ENCODE measurements around the gene ABCA2.

The ABCA2 gene

DNA sequence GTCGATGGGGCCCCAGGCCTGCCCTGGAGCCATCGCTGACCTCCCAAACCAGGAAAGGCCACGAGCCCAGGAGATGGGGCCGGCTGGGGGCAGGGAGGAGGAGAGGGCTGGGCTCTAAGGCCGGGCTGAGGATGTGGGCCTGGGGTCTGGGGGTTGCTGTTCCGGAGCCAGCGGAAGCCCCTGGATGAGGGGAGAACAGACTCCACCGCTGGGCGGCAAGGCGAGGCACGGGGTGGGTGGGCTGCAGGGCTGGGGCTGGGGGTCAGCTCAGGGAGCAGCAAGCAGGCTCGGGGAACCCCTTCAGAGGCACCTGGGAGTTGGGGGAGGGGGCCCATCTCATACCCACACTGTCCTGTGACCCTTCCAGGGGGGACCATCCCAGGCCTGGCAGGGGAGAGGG, 64.3 kb downstream of the ABCA2 start:
- no peak for DNase-seq (ENCODE audit: low spot score)
- TF ChIP-seq, protein P1, sequence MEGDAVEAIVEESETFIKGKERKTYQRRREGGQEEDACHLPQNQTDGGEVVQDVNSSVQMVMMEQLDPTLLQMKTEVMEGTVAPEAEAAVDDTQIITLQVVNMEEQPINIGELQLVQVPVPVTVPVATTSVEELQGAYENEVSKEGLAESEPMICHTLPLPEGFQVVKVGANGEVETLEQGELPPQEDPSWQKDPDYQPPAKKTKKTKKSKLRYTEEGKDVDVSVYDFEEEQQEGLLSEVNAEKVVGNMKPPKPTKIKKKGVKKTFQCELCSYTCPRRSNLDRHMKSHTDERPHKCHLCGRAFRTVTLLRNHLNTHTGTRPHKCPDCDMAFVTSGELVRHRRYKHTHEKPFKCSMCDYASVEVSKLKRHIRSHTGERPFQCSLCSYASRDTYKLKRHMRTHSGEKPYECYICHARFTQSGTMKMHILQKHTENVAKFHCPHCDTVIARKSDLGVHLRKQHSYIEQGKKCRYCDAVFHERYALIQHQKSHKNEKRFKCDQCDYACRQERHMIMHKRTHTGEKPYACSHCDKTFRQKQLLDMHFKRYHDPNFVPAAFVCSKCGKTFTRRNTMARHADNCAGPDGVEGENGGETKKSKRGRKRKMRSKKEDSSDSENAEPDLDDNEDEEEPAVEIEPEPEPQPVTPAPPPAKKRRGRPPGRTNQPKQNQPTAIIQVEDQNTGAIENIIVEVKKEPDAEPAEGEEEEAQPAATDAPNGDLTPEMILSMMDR (IDR thresholded peaks at IDR 0.05; ENCODE audit: extremely low read depth, missing control alignments) = no peak

DNA sequence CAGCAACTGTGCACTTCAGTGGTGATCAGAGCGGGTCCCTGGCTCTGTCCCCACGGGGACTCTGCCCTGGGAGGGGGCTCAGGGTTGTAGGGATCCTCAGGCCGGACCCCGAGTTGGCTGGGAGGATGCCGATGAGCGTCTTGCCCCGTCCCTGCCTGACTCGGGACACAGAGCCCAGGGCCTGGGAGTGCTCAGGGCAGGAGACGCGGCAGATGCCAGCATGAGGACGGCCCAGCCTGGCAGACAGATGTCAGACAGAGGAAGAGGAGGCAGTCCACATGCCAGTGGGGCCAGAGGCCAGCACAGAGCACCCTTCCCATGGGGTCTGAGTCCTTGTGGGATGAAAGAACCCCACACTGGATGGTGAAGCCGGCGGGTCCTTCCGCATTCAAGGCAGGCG, 64.7 kb downstream of the ABCA2 start:
- no peak for DNase-seq (ENCODE audit: low spot score)
- TF ChIP-seq, protein P1 (IDR thresholded peaks at IDR 0.05; ENCODE audit: extremely low read depth, missing control alignments) = no peak

DNA sequence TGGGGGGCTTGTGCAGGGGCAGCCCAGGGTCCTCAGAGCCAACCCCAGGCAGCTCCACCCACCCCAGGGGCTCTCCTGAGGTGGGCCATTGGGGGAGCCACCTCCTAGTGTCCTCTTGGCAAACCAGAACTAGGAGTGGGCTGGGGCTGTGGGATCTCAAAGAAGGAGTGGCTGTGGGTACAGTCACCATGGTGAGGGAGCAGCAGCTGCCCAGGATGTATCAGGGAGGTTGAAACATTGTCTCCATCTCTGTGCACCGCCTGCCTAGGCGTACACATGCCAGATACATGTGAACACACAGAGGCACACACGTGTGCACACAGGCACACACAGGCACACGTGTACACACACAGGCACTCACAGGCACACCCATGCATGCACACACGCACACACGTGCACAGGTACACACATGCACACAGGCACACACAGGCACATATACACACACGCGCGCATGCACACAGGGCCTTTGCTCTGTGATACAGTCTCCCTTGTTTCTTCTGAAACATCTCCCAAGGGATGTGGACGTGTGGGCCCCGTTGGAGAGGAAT, 65.3 kb downstream of the ABCA2 start:
- DNase-seq (ENCODE audit: low spot score) = no peak
- TF ChIP-seq, protein P1 (IDR thresholded peaks at IDR 0.05; ENCODE audit: extremely low read depth, missing control alignments) = no peak

DNA sequence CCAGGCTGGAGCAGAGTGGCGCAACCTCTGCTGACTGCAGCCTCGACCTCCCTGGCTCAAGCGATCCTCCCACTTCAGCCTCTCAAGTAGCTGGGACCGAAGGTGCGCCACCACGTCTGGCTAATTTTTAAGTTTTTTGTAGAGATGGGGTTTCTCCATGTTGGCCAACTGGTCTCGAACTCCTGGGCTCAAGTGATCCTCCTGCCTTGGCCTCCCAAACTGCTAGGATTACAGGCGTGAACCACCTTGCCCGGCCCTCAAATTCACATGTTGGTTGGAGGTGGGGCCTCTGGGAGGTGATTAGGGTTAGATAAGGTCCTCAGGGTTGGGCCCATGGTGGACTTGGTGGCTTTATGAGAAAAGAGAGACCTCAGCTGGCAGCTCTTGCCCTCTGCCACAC, 65.9 kb downstream of the ABCA2 start:
- TF ChIP-seq, protein P1 (IDR thresholded peaks at IDR 0.05; ENCODE audit: extremely low read depth, missing control alignments) = no peak
- no peak for DNase-seq (ENCODE audit: low spot score)

DNA sequence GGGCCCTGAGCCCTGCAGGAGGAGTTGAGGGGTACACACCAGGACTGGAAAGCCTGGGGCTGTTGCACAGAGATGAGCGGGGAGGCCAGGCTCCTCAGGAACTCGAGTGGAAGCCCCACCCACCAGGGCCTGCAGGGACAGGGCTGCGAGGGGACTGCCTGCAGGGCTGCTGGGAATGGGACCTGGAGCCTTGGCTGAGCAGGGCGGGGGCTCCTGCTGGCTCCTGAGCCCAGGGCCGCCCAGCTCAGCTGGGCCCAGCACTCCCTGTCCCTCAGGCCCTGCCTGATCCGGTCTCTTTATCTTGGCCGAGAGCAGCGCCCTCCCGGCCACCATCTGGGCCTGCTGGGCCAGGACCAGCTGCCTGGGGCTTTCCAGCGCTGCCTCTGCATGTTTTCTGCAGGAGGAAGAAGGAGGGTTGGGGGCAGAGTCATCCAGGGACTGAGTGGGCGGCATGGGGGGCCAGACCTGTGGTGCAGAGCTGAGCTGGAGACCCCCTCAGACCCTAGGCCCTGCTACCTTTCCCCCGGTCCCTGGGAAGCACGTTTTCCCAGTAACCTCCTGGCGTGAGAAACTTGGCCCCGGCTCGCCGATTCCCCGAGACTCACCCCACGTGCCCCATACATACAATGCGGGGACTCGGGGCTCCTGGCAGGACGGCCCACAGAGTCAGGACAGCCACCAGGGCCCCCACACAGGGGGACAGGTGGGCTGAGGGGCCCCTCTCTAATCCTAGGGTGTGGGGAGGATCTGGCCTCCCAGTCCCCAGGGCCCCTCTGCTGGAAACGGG, 66.6 kb downstream of the ABCA2 start:
- TF ChIP-seq, protein P1 (IDR thresholded peaks at IDR 0.05; ENCODE audit: extremely low read depth, missing control alignments) = no peak
- DNase-seq (ENCODE audit: low spot score) = no peak

DNA sequence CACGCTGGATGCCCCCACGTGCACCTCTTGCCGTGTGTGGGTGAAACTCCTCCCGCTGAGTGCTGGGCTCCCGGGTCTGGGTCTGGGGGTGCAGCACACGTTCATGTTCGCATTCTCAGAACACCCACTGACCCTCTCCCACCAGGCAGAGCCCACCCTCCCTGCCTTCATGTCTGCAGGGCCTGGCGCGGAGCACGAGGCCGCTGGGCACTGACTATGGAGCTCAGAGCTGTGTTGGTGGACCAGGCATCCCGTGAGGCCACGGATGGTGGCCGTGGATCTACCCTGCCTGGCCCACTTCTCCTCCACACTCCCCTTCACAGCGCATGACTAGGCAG, 67.1 kb downstream of the ABCA2 start:
- TF ChIP-seq, protein P1 (IDR thresholded peaks at IDR 0.05; ENCODE audit: extremely low read depth, missing control alignments) = no peak
- DNase-seq (ENCODE audit: low spot score) = no peak

DNA sequence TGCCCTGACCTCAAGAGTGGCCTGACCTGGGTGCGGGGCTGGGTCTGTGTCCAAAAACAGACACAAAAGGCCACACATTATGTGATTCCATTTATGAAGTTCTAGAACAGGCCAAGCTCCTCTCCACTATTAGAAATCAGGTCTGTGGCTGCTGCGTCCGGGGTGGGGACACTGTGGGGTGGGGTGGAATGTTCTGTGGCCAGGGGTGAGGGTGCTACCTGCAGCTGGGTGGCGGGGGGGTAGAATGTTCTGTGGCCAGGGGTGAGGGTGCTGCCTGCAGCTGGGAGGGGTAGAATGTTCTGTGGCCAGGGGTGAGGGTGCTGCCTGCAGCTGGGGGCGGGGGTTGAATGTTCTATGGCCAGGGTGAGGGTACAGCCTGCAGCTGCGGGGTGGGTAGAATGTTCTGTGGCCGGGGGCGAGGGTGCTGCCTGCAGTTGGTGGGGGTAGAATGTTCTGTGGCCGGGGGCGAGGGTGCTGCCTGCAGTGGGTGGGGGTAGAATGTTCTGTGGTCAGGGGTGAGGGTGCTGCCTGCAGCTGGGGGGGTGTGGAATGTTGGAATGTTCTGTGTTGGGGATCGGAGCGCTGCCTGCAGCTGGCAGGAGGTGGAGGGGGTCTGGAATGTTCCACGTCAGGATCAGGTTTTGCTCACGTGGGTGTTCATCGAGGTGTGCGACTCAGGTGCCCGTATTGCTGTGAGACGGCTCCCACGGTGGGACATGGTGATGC, 67.7 kb downstream of the ABCA2 start:
- DNase-seq (ENCODE audit: low spot score) = no peak
- TF ChIP-seq, protein P1 (IDR thresholded peaks at IDR 0.05; ENCODE audit: extremely low read depth, missing control alignments) = no peak
